Measurements from ENCODE around the gene CTSD.

CTSD gene

DNA sequence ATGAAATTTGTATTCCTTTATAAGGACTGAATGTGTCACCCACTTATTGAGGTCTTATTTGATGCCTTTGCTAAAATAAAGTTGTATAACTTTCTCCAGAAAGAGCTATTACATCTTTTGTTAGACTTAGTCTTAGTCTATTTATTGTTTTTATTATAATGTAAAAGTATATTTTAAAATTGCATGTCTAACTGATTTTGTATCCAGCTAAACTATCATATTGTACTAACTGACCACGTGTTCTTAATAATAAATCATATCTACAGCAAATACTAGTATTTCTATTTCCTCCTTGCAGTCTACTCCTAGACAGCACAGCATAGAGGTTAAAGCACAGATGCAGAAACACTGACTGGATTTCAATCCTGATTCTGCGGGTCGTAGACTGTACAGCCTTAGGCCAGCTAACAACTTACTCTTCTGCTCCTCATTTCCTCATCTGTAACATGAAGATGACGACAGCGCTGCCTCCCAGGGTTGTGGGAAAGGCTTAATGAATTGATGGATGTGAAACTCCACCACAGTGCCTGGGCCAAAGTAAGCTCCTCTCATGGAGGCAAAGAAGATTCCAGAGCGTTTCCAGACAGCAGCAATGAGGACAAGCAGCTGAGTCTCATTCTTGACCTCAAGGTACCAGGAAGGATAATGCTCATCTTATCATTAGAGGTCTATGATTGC, 26.5 kb downstream of the CTSD start:
- Mint-ChIP-seq H3K9me3 (peaks cover 31 to 32% of the 10 kb centered on the region in 2 donors), H3K4me1 (peaks cover 16% of the 10 kb centered on the region), H3K27ac (no peak overlapping the region), H3K27me3 (peaks cover 9% of the 10 kb centered on the region), H3K4me3 (no peak overlapping the region)
- no peak for ATAC-seq
- no peak for DNase-seq

DNA sequence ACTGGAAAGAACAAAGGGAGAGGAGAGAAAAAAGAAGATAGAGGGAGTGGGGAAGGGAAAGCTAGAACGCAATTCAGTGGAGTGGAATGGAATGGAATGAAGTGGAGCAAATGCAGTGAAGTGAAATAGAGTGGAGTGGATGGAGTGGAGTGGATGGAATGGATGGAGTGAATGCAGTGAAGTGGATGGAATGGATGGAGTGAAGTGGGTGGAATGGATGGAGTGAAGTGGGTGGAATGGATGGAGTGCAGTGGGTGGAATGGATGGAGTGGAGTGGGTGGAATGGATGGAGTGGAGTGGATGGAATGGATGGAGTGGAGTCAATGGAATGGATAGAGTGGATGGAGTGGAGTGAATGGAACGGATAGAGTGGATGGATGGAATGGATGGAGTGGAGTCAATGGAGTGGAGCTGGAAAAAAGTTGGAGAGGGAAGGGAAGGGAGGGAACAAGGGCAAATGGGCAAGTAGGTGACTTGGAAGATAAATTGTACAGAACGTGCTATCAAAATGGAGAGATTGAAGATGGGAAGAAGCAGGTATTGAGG, 27.2 kb downstream of the CTSD start:
- Mint-ChIP-seq H3K27ac (no peak overlapping the region), H3K4me1 (peaks cover 23% of the 10 kb centered on the region), H3K4me3 (no peak overlapping the region), H3K27me3 (peaks cover 9% of the 10 kb centered on the region), H3K9me3 (peaks cover 33 to 34% of the 10 kb centered on the region in 2 donors)
- no peak for DNase-seq
- ATAC-seq, result no peak

DNA sequence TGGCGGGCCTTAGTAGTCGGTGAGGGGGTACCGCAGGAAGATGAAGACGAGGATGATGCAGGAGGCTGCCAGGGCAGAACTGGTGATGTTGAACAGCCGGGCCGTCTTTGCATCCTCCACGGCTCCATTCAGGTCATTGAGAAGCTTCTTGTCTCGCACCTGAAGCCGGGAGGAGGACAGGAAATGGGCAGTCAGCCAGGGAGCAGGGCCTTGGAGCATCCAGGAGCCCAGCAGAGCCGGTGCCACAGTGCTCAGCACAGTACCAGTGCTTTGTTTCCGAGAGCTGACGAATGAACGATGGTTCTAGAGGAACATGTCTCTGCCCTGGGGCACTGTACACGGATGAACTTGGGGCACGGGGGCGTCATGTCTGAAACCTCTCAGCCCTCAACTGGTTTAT, 28.5 kb downstream of the CTSD start:
- peaks cover 36% of the 10 kb centered on the region for H3K4me1 Mint-ChIP-seq
- DNase-seq (no peak), ATAC-seq (no peak)
- H3K27ac Mint-ChIP-seq, result peak overlapping the region in 1 of 2 donors; percentile 28
- H3K27me3 Mint-ChIP-seq, result peaks cover 9% of the 10 kb centered on the region
- H3K4me3 Mint-ChIP-seq, result no peak overlapping the region
- peaks cover 38 to 41% of the 10 kb centered on the region in 2 donors for H3K9me3 Mint-ChIP-seq

DNA sequence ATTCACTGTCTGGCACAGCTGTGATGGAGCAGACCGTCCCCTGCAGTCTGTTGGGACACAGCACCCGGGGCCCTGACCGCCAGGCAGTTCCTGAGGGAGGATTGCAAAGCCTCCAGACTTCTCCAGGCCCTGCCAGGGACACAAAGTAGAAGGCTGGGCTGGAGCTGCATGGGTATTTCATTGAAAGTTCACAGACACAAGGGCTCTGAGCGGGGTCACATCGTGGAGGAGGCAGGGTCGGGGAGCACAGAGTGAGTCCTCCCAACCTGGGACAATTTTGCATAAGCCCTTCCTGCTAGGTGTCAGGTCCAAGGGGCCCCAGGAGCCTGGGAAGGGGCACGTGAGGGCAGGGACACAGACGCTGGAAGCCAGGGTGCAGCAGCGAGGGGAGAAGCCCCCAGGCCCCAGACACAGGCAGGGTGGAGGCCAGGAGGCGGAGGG, 29.1 kb downstream of the CTSD start:
- H3K27me3 Mint-ChIP-seq, result peaks cover 9% of the 10 kb centered on the region
- H3K4me3 Mint-ChIP-seq, result no peak overlapping the region
- DNase-seq, result no peak
- H3K27ac Mint-ChIP-seq, result no peak overlapping the region
- H3K9me3 Mint-ChIP-seq, result peaks cover 38 to 41% of the 10 kb centered on the region in 2 donors
- no peak for ATAC-seq
- peaks cover 42% of the 10 kb centered on the region for H3K4me1 Mint-ChIP-seq

DNA sequence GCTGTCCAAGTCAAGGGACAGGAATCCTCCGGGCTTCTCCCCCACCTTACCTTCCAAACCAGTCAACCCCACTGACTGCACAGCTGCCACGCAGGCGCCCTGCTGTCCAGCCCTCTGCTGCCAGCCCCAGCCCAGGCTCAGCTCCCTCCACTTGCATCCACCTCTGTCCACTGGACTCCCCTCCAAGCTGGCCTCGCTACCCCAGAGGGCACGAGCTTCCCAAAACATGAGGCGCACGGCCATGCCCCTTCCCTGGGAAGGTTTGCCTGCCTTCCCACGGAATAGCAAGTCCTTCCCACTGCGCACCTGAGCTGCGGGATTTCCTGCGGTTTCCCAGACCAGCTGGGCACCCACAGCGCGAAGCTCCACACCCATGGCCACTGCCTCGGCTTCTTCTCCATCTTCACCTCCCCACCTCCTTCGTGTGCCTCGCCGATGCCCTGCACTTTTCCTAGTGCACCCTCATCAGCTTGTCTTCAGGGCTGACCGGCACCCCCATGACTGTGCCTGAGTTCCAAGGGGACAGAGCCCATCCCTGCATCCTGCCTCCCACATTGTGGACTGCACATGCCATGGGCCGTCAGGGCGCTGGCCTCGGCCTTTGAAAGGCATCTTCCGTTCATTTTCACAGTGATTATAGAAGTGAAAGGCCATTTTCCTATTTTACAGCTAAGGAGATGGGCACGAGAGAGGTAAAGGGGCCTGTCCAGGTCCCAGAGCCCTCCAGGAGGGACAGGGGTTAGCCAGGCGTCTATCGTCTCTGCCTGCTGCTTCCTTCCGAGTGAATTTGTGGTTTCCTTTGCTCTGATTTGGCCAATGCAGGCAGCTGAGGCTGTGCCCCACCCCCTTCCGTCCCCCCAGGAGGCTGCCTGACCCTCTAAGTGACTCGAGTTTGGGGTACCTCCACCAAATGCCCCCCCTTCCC, 29.7 kb downstream of the CTSD start:
- H3K27ac Mint-ChIP-seq, result no peak overlapping the region
- peaks cover 49% of the 10 kb centered on the region for H3K4me1 Mint-ChIP-seq
- ATAC-seq (no peak), DNase-seq (no peak)
- peaks cover 9% of the 10 kb centered on the region for H3K27me3 Mint-ChIP-seq
- H3K9me3 Mint-ChIP-seq, result peaks cover 38 to 41% of the 10 kb centered on the region in 2 donors
- H3K4me3 Mint-ChIP-seq, result no peak overlapping the region

DNA sequence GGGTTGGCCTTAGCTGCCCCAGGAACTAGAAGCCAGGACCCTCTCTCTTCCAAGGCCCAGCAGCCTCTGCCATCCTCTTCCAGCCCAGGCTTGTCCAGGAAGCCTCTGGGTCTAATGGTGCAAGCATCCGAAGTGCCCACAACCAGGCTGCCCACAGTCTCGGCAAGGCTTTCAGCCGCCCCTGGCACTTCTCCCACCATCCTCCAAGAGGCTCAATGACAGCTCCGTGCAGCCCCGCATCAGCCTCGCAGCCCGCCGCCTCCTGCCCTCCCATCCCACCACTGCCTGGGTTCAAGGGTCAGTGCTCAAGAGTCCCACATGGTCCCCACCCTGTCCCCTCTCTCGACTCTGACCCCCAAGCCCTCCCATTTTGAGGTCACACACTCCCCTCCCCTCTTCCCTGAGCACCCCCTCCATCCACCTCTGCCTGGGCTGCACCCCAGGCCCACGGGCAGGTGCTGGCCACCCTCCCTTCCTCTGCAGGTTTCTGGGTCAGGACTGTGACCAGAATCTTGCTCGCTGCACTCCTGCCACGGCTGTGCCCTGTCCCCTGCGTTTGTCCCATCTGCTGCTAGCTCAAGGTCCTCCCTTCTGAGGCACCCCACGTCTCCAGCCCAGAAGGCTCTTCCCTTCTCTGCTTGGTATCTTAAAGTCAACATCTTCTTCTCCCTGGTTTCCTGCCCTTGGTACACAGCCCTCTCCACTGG, 30.6 kb downstream of the CTSD start:
- Mint-ChIP-seq H3K4me3 (no peak overlapping the region), H3K4me1 (peaks cover 57% of the 10 kb centered on the region), H3K9me3 (peaks cover 35 to 37% of the 10 kb centered on the region in 2 donors), H3K27ac (no peak overlapping the region), H3K27me3 (peaks cover 9% of the 10 kb centered on the region)
- DNase-seq (no peak), ATAC-seq (peak; percentile 16)

DNA sequence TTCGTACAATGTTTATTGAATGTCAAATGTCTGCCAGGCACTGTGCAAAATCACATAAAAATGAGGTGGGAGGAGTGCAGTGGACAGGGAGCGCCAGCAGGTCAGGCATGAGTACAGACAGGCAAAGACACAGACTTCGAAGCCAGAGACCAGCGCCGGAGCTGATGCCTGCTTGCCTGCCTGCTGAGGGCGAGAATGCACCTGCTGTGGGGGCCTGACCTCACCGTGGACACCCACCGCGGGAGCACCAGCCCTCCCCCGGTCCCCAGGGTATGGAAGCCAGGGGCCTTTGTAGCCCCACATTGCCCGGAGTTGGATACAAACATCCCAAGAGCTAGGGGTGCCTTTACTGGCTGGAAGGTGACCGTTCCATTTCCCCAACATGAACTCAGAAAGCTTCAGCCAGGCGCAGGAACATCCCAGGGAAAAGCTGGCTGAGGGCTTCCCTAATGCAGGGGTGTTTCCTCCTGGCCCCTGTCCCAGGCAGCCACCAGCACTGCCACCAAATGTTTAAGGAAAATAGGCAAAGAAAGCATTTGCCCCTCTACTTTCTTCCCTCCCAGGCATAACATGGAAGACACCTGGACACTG, 31.2 kb downstream of the CTSD start:
- Mint-ChIP-seq H3K9me3 (peaks cover 29 to 31% of the 10 kb centered on the region in 2 donors), H3K4me3 (no peak overlapping the region), H3K27ac (no peak overlapping the region), H3K27me3 (peaks cover 9% of the 10 kb centered on the region), H3K4me1 (peaks cover 64% of the 10 kb centered on the region)
- DNase-seq (no peak), ATAC-seq (no peak)

DNA sequence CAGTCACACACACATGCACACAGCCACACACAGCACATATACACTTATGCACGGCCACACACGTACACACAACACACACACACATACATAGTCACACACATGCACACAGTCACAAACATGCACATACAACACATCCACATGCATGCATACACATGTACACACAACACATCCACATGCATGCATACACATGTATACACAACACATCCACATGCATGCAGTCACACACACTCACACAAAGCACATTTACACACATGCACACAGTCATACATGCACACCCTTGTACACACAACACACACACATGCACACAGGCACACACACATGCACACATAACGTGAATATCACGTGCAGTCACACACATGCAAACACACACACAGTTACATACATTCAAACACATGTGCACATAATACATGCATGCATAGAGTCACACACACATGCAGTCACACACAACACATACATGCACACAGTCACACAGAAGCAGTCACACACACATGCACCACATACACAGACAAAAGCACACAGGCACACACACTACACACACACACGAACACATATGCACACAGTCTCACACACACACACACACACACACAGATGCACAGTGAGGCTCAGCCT, 32.2 kb downstream of the CTSD start:
- H3K9me3 Mint-ChIP-seq, result peaks cover 22 to 24% of the 10 kb centered on the region in 2 donors
- DNase-seq (no peak), ATAC-seq (no peak)
- H3K4me3 Mint-ChIP-seq, result no peak overlapping the region
- H3K27me3 Mint-ChIP-seq, result peaks cover 9% of the 10 kb centered on the region
- H3K27ac Mint-ChIP-seq, result no peak overlapping the region
- H3K4me1 Mint-ChIP-seq, result peaks cover 73% of the 10 kb centered on the region

DNA sequence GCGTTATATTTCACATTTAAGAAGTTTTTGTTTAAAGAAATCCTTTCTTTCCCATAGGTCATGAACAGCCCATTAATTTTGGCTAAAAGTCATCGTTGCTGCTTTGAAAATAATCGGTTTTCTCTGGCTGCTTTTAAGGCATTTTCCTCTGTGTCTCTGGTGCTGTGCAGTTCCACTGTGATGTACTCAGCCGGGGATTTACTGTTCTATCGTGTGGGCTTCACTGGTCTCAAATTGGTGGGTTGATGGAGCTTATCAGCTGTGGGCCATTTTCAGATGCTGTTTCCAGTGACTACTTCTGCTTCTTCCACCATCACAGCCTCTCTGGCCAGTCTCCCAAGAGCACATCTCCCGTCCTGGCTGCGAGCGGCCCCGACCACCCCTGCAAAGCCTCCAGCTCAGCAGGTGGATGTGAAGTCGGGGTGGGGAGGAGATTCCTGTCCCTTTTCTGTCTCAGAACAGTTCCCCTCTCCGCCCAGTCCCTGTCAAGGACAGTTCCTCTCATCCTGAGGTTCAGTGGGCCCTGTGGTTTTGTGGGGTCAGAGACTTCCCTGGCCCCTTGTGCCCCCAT, 33.6 kb downstream of the CTSD start:
- Mint-ChIP-seq H3K27me3 (peaks cover 9% of the 10 kb centered on the region), H3K27ac (peak overlapping the region in 1 of 2 donors; percentile 88), H3K4me1 (peaks cover 75% of the 10 kb centered on the region), H3K9me3 (peaks cover 8 to 10% of the 10 kb centered on the region in 2 donors), H3K4me3 (peak overlapping the region; percentile 33 to 36)
- ATAC-seq (no peak), DNase-seq (no peak)

DNA sequence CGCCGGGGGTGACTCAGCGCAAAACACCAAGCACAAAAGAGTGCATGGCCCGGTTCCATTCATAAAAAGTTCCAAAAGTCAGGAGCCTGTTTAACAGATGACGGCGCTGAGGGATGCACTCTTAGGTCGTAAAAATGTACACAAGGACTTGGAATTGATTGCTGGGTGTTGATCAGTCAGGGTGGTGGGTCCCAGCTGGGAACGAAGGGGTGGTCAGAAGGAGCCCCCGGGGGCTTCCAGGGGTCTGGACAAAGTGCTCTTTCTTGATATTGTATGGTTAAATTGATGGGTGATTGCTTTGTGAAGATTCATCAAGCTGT, 34.1 kb downstream of the CTSD start:
- DNase-seq, result no peak
- Mint-ChIP-seq H3K4me3 (peak overlapping the region; percentile 56 to 68), H3K4me1 (peaks cover 75% of the 10 kb centered on the region), H3K27ac (peak overlapping the region; percentile 37 to 88), H3K27me3 (peaks cover 9% of the 10 kb centered on the region), H3K9me3 (peaks cover 7 to 9% of the 10 kb centered on the region in 2 donors)
- ATAC-seq, result no peak

DNA sequence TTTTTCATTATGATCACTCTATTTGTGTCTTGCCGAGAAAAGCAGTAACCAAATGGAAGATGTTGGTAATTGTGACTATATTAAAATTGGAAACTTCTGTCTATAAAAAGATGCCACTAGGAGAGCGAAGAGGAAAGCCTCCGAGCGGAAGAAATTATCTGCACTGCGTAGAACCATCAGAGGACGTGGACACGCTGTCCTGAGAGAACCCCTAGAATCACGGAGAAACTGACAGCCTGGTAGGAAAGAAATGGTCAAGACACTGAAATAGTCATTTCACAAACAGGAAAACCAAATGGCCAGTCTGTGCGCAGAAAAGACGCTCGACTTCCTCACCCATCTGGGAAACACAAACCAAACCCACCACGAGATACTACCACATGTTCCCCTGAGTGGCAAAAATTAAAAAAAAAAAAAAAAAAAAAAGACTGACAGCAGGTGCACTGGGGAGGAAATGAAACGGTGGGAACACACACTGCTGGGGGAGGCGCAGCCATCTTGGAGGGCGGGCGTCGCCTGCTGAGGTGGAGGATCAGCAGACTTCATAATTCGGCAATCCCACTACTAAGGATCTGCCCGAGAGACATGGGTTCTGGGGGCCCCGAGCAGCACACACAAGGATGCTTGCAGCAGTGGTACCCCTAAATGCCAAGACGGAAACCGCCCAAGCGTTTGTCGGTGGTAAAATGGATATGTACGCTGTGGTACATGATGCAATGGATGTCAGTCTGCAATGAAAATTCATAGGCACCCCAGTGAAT, 34.6 kb downstream of the CTSD start:
- peaks cover 7 to 9% of the 10 kb centered on the region in 2 donors for H3K9me3 Mint-ChIP-seq
- DNase-seq, result peak; percentile 31 to 63
- peak overlapping the region; percentile 56 to 68 for H3K4me3 Mint-ChIP-seq
- H3K27me3 Mint-ChIP-seq, result peaks cover 9% of the 10 kb centered on the region
- peaks cover 69% of the 10 kb centered on the region for H3K4me1 Mint-ChIP-seq
- peak; percentile 83 for ATAC-seq
- H3K27ac Mint-ChIP-seq, result peak overlapping the region; percentile 88 to 93

DNA sequence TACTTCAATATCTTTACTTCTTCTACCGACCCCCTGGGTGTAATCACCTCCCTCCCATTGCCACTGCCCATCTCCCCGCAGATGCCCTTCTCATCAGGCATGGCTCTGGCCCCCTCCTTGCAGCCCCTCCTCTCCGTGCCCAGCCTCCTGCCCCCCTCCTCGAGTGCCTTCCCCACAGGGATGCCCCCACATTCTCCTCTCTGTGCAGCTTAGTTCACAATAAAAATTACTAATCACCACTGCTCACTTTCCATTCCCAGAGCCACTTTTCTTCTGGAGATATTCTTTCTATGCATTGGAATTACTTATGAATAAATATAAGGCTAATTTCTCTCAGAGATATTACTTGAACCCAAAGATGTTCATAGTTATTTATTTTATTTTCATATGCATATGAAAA, 35.4 kb downstream of the CTSD start:
- peaks cover 7 to 9% of the 10 kb centered on the region in 2 donors for H3K9me3 Mint-ChIP-seq
- no peak for ATAC-seq
- H3K4me1 Mint-ChIP-seq, result peaks cover 61% of the 10 kb centered on the region
- peak overlapping the region in 1 of 2 donors; percentile 56 for H3K4me3 Mint-ChIP-seq
- DNase-seq, result no peak
- H3K27ac Mint-ChIP-seq, result no peak overlapping the region
- peaks cover under 1% of the 10 kb centered on the region for H3K27me3 Mint-ChIP-seq

DNA sequence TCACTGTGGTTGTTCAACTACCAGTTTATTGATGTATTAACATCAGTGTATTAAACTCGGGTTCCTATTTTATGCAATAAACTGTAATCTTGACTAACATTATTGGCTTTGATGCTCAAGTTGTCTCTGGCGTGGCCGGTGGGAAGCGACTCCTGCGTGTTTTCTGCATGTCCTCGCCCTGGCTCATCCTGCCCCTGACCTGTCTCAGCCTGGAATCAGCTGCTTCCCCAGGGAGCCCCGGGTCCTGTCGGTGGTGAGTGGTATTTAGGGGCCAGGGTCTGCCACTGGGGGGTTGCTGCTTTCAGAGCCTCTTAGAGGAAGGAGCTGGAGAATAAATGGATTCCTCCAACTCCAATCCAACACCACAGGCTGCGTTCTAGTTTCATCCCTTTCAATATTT, 35.9 kb downstream of the CTSD start:
- peaks cover 59% of the 10 kb centered on the region for H3K4me1 Mint-ChIP-seq
- no peak overlapping the region for H3K27ac Mint-ChIP-seq
- H3K4me3 Mint-ChIP-seq, result peak overlapping the region in 1 of 2 donors; percentile 56
- H3K9me3 Mint-ChIP-seq, result peaks cover 7 to 9% of the 10 kb centered on the region in 2 donors
- no peak for DNase-seq
- H3K27me3 Mint-ChIP-seq, result no peaks in the 10 kb centered on the region
- no peak for ATAC-seq
